ENCODE data around the gene PHF19. TPM values are rescaled to one million over a fixed set of nuclear protein-coding genes. Genes with fewer than 3 reads are reported as not detected.

The PHF19 gene
- total RNA-seq, 1 experiment from 2014 or later = 76.3 TPM

DNA sequence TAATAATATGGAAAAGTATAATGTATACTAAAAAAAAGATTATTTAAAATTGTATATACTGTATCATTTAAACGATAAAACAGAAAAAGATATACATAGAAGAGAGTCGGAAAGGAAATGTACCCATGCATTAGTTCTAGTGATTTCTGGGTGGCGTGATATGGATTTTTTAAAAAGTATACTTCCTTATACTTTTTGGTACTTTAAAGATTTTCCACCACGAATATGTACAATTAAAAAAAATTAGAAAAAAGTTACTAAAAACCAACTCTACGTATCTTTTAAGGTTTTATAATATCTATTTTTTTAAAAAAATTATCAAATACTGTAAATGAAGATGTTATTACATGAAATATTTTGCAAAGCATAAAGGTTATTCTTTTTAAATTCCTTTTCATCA lies 12.3 kb downstream of the PHF19 start:
- POLR2A ChIA-PET = no interaction called here
- no TSS peak for BruUV-seq (replicated peaks)
- Mint-ChIP-seq H3K27ac (ENCODE audit: unreplicated experiment) (no peak overlapping the region), H3K36me3 (ENCODE audit: insufficient read depth, unreplicated experiment) (peaks cover 22% of the 10 kb centered on the region), H3K27me3 (ENCODE audit: insufficient read depth, unreplicated experiment) (no peaks in the 10 kb centered on the region), H3K9me3 (ENCODE audit: unreplicated experiment) (no peaks in the 10 kb centered on the region), H3K4me1 (ENCODE audit: low read depth, unreplicated experiment) (peaks cover 18% of the 10 kb centered on the region), H3K4me3 (ENCODE audit: unreplicated experiment) (no peak overlapping the region)
- Histone ChIP-seq H3K4me1 (peaks cover 5% of the 10 kb centered on the region), H3K36me3 (ENCODE audit: control insufficient read depth, insufficient read depth, low read length) (no peaks in the 10 kb centered on the region; the same call in none of the 2 replicates), H3K27me3 (replicated peaks; ENCODE audit: control insufficient read depth, insufficient read depth, low read length) (no peaks in the 10 kb centered on the region), H3K9me3 (no peaks in the 10 kb centered on the region), H3K4me3 (ENCODE audit: low read depth, low read length) (no peak overlapping the region)
- CTCF ChIA-PET = no interaction called here
- TF ChIP-seq, protein P1, sequence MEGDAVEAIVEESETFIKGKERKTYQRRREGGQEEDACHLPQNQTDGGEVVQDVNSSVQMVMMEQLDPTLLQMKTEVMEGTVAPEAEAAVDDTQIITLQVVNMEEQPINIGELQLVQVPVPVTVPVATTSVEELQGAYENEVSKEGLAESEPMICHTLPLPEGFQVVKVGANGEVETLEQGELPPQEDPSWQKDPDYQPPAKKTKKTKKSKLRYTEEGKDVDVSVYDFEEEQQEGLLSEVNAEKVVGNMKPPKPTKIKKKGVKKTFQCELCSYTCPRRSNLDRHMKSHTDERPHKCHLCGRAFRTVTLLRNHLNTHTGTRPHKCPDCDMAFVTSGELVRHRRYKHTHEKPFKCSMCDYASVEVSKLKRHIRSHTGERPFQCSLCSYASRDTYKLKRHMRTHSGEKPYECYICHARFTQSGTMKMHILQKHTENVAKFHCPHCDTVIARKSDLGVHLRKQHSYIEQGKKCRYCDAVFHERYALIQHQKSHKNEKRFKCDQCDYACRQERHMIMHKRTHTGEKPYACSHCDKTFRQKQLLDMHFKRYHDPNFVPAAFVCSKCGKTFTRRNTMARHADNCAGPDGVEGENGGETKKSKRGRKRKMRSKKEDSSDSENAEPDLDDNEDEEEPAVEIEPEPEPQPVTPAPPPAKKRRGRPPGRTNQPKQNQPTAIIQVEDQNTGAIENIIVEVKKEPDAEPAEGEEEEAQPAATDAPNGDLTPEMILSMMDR (IDR thresholded peaks at IDR 0.05; ENCODE audit: insufficient read depth in 1 of 2, low read depth in 1 of 2, low read length in 1 of 2, severe bottlenecking in 1 of 2, unreplicated experiment in 1 of 2) = no peak
- DNase-seq = no peak
- intact Hi-C loops (cut with micrococcal nuclease; ENCODE audit: unreplicated experiment) = no loop called here

DNA sequence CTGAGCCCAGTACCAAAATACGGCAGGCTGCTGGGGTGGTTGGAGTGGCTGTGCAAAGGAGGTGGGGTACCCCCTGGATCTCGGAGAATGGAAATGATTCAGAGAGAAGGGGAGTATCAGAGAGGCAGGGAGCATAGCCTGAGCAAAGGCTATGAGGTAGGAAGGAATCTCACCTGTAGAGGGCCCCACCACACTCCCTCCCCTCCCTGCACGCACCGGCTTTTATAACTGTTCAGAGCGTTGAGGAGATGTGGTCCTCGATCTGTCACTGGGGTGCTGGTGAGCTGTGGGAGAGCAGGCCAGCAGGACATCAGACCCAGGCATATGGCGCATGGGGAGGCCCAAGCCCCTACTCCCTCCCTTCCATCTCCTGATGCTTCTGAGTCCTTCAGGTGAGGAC lies 13.2 kb downstream of the PHF19 start:
- no peaks in the 10 kb centered on the region for H3K27me3 ChIP-seq (replicated peaks; ENCODE audit: control insufficient read depth, insufficient read depth, low read length)
- peaks cover 20% of the 10 kb centered on the region for H3K4me1 Mint-ChIP-seq (ENCODE audit: low read depth, unreplicated experiment)
- BruUV-seq (replicated peaks) = no TSS peak
- no peak overlapping the region for H3K4me3 Mint-ChIP-seq (ENCODE audit: unreplicated experiment)
- H3K27ac Mint-ChIP-seq (ENCODE audit: unreplicated experiment) = no peak overlapping the region
- ChIA-PET POLR2A (no interaction called here), CTCF (no interaction called here)
- TF ChIP-seq, protein P1 (IDR thresholded peaks at IDR 0.05; ENCODE audit: insufficient read depth in 1 of 2, low read depth in 1 of 2, low read length in 1 of 2, severe bottlenecking in 1 of 2, unreplicated experiment in 1 of 2) = no peak
- peaks cover 5% of the 10 kb centered on the region for H3K4me1 ChIP-seq
- intact Hi-C loops (cut with micrococcal nuclease; ENCODE audit: unreplicated experiment) = no loop called here
- no peaks in the 10 kb centered on the region for H3K9me3 Mint-ChIP-seq (ENCODE audit: unreplicated experiment)
- H3K27me3 Mint-ChIP-seq (ENCODE audit: insufficient read depth, unreplicated experiment) = no peaks in the 10 kb centered on the region
- no peak overlapping the region for H3K4me3 ChIP-seq (ENCODE audit: low read depth, low read length)
- H3K36me3 Mint-ChIP-seq (ENCODE audit: insufficient read depth, unreplicated experiment) = peaks cover 16% of the 10 kb centered on the region
- H3K36me3 ChIP-seq (ENCODE audit: control insufficient read depth, insufficient read depth, low read length) = no peaks in the 10 kb centered on the region; the same call in none of the 2 replicates
- H3K9me3 ChIP-seq = no peaks in the 10 kb centered on the region
- DNase-seq = no peak

DNA sequence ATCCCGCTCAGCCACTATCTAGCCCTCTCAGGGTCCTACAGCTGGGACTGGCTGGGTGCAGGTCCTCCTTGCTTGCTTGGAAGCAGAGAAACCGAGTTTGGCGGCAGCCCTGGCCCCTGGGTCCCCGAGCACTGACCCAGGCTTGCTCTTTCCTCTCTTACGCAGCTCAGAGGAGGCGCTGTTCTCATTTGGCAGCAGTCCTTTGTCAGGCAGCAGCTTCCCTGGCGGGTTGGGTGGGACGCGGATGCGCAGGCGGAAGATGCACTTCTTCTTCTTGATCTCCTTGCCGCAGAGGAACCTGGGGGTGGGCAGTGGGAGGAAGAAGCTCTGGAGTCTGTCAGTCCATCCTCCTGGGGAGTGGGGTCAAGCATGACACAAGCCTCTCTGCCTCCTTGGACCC lies 14.5 kb downstream of the PHF19 start:
- BruUV-seq (replicated peaks) = no TSS peak
- intact Hi-C loops (cut with micrococcal nuclease; ENCODE audit: unreplicated experiment) = no loop called here
- H3K36me3 ChIP-seq (ENCODE audit: control insufficient read depth, insufficient read depth, low read length) = no peaks in the 10 kb centered on the region; the same call in 1 of the 2 replicates
- H3K9me3 ChIP-seq = no peaks in the 10 kb centered on the region
- POLR2A ChIA-PET = interaction anchor here (1.0 kb wide), 1 partner anchor 197 kb away, joined by 3 read pairs; no protein-coding TSS in a partner anchor
- CTCF ChIA-PET = no interaction called here
- H3K27me3 ChIP-seq (replicated peaks; ENCODE audit: control insufficient read depth, insufficient read depth, low read length) = no peaks in the 10 kb centered on the region
- H3K36me3 Mint-ChIP-seq (ENCODE audit: insufficient read depth, unreplicated experiment) = peaks cover 14% of the 10 kb centered on the region
- H3K27ac Mint-ChIP-seq (ENCODE audit: unreplicated experiment) = no peak overlapping the region
- TF ChIP-seq, protein P1 (IDR thresholded peaks at IDR 0.05; ENCODE audit: insufficient read depth in 1 of 2, low read depth in 1 of 2, low read length in 1 of 2, severe bottlenecking in 1 of 2, unreplicated experiment in 1 of 2) = no peak
- no peak overlapping the region for H3K4me3 Mint-ChIP-seq (ENCODE audit: unreplicated experiment)
- no peaks in the 10 kb centered on the region for H3K9me3 Mint-ChIP-seq (ENCODE audit: unreplicated experiment)
- H3K4me1 ChIP-seq = no peaks in the 10 kb centered on the region
- H3K27me3 Mint-ChIP-seq (ENCODE audit: insufficient read depth, unreplicated experiment) = no peaks in the 10 kb centered on the region
- H3K4me1 Mint-ChIP-seq (ENCODE audit: low read depth, unreplicated experiment) = peaks cover 24% of the 10 kb centered on the region
- H3K4me3 ChIP-seq (ENCODE audit: low read depth, low read length) = no peak overlapping the region
- no peak for DNase-seq

Data from Caco-2 (cell line).